H1 (cell line): ENCODE results near the gene DDX5.

ENCODE experiments used
- POLR2A ChIP-seq, 2 experiments: IDR thresholded peaks; 1 replicate in 1 of 2; 2 replicates in 1 of 2; pipeline ENCODE4 v1.6.1; 2011; ENCODE audit warnings: low read depth in 2 of 2, low read length in 2 of 2, mild to moderate bottlenecking in 2 of 2; ENCODE audit errors: control extremely low read depth in 1 of 2
- POLR2AphosphoS5 ChIP-seq: IDR thresholded peaks from 2 replicates; pipeline ENCODE4 v1.6.1; 2011; ENCODE audit warnings: low read depth, low read length
- SRF ChIP-seq: IDR thresholded peaks from 2 replicates; pipeline ENCODE4 v1.6.1; 2011; ENCODE audit warnings: mild to moderate bottlenecking, low read depth, low read length, moderate library complexity
- TEAD4 ChIP-seq: IDR thresholded peaks from 2 replicates; pipeline ENCODE4 v1.6.1; 2012; ENCODE audit warnings: low read depth, low read length, inconsistent platforms, mixed read lengths
- ZNF274 ChIP-seq: IDR thresholded peaks from 2 replicates; pipeline ENCODE4 v1.7.0; 2012; ENCODE audit warnings: low read length, borderline replicate concordance; ENCODE audit errors: extremely low read depth

- TF ChIP-seq POLR2AphosphoS5: no peak
- TF ChIP-seq TEAD4: no peak
- TF ChIP-seq POLR2A (IDR thresholded peaks at IDR 0.05; ENCODE audit: control extremely low read depth in 1 of 2, low read depth in 2 of 2, low read length in 2 of 2): no peak
- no peak for TF ChIP-seq ZNF274
- no peak for TF ChIP-seq SRF
These were observed 49.2 kb upstream of the DDX5 start for GRCh38 chr17:64555281-64555680.
